GM12872 (cell line): ENCODE measurements around the gene URB2.

Experiments
- TF ChIP-seq, protein P1 (sequence below): IDR thresholded peaks from 3 replicates; pipeline ENCODE4 v1.5.1; 2011; ENCODE audit warnings: low read depth, mild to moderate bottlenecking, low read length, moderate library complexity; ENCODE audit not compliant: insufficient read depth

URB2 gene

DNA sequence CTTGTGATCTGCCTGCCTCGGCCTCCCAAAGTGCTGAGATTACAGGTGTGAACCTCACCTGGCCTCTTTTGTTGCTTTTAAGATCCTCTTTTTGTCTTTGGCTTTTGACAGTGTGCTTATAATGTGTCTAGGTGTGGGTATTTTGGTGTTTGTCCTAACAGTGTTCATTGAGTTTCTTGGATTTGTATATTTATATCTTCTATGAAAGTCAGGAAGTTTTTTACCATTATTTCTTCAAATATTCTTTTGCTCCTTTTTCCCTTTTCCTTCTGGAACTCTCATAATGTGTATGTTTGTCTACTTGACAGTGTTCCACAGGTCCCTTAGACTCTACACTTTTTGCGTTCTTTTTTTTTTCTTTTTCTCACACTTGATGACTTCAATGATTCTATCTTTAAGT lies 59.1 kb downstream of the URB2 start:
- TF ChIP-seq, protein P1, sequence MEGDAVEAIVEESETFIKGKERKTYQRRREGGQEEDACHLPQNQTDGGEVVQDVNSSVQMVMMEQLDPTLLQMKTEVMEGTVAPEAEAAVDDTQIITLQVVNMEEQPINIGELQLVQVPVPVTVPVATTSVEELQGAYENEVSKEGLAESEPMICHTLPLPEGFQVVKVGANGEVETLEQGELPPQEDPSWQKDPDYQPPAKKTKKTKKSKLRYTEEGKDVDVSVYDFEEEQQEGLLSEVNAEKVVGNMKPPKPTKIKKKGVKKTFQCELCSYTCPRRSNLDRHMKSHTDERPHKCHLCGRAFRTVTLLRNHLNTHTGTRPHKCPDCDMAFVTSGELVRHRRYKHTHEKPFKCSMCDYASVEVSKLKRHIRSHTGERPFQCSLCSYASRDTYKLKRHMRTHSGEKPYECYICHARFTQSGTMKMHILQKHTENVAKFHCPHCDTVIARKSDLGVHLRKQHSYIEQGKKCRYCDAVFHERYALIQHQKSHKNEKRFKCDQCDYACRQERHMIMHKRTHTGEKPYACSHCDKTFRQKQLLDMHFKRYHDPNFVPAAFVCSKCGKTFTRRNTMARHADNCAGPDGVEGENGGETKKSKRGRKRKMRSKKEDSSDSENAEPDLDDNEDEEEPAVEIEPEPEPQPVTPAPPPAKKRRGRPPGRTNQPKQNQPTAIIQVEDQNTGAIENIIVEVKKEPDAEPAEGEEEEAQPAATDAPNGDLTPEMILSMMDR = no peak

DNA sequence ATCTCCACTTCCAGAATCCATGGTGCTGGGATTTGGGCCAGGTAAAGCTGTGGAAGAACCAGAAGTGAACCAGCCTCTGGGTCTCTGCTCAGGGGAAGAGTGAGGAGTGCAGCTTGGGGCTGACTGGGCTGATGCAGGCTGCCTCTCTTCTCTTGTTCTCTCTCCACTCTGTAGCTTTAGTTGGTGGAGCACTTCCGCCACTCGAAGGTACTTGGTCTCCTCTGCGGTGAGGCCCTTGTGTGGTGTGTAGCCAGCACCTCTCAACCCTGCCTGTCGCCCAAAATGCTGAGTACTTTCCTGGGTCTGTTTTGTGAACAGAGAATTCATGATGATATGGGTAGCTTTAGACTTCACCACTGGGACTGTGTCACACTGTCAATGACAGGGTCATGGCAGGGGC lies 63.2 kb downstream of the URB2 start:
- TF ChIP-seq, protein P1 = no peak

DNA sequence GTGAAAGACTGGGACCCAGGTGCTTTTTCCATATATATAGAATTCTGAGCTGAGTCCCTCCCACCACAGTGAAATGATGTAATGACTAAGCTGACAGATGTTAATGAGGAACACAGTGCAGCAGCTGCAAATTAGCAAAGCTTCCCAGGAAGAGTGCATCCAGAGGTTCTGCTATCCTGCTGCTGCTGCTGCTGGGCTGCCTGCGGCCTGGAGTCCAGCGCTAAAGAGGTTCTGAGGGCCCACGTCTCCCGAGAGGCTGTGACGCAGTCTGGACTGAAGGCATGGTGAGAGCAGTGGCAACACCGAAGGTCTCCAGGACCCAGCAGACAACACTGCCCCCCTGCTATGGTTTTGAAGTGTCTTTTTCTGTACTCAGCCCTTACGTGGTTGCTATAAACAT lies 63.9 kb downstream of the URB2 start:
- TF ChIP-seq, protein P1 = no peak

DNA sequence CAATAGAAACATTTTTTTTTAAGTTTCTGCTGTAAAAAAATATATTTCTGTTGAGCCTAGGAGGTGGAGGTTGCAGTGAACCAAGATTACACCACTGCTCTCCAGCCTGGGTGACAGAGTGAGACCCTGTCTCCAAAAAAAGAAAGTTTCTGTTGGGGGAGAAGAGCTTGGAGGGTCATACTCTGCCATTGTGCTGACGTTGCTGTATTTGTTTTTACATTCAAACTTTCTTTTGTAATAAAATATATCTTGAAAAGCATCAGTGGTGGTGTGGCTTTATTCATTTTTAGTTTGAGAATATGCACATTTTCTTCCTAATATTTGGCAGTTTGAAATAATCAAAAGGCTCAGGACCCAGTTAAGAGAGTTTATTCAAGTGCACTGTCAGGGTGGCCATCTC lies 64.6 kb downstream of the URB2 start:
- TF ChIP-seq, protein P1 = no peak

DNA sequence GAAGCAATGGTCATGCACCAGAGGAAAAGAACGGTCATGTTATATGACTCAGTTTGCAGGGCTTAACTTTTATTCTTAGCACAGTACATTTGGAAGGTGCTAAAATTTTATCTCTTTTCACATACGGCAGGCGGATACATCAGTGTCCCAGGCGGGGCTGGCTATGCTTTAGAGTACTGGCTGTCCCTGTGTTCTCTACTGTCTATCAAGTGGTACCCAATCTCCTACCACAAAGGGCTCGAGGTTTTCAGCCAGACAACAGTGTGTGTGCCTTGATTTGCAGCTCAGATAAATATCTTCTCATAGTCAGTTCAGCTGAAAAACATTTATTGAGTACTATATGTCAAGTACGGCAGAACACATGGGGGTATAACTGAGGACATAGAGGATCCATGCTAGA lies 65.3 kb downstream of the URB2 start:
- TF ChIP-seq, protein P1 = no peak

DNA sequence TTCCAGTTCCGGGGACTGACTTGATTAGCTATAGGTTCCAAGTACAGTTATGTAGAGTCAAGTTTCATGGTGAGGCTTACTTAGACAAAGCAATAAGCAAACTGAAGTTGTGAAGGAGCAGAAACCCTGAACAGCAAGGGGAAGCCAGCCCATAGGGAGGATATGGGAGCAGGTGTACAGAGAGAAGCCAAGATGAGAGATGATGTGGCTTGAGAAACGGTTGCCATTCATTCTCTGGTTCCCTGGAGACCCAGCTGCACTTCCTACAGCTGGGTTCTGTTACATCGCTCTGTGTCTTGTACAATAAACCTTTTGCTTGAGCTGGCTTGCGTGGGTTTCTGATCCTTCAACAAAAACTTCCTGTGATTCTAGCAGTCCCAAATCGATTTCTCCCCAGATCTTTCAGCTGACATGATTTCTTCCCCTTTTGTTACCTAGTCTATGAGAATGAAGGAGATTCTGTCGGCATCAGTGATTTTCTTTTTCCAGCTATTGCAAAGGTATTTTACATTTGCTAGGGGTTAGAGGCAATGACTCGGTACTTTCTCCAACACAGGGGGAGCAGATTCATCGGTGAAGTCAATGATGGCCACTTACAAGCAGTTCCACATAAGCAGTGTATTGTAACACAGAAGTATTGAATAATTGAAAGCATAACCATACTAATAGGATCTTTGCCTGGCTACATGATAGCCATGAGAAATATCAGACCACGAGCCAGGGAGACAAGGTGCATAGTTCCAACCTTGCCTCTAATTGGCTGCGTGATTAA lies 67.3 kb downstream of the URB2 start:
- TF ChIP-seq, protein P1 = no peak

DNA sequence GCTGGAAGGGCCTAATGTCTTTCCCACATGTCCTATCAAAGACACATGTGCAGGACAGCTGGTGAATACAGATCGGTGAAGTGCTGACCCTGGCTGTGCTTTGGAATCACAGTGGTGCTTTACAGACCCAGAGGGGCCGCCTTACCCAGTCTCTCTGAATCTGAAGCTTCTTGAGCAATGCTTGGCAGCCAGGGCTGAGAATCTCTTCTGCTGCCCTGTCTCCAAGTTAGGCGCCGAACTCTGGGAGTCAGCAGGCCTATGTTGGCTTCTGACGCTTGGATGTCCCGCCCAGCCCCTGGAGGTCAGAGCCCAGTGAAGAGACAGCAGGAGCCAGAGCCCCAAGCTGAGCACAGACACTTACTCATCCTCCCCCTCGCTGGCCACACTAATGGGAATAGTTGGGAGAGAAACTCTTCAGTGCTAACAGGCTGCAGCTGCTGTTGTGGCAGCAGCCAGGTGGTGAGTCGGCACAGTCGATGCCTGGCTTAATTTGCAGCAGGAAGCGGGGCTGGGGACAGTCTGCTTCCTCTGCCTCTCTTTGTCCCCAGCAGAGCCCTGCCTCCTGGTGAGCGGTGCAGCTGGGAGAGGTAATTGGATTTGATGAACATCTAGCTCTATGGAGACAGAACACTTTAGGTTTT lies 68.1 kb downstream of the URB2 start:
- TF ChIP-seq, protein P1 = no peak
